Panc1 (cell line): ENCODE results near the gene TRPC3. TPM values are rescaled to one million over a fixed set of nuclear protein-coding genes. Genes with fewer than 3 reads are reported as not detected.

Experiments
- ATAC-seq: fragments of 200-7000 bp; cut with Tn5 transposase; 2 replicates; pipeline ENCODE4 v1.9.1; 2020; ENCODE audit warnings: mild to moderate bottlenecking, moderate library complexity
- BruUV-seq: library from RNA; stranded (reverse); fragments of 400-500 nt; replicated peaks from 2 replicates; lab custom pipeline; 2021; lab: Mats Ljungman, UMichigan
- CTCF ChIA-PET: fragments of 300-600 bp; sonication (Branson Sonifier 250); formaldehyde crosslinking; loops from one replicate; lab custom pipeline; 2022; ENCODE audit warnings: antibody characterized with exemption; lab: Charles Lee
- POLR2A ChIA-PET: fragments of 300-600 bp; sonication (Branson Sonifier 250); formaldehyde crosslinking; loops from one replicate; lab custom pipeline; 2022; ENCODE audit warnings: antibody characterized with exemption; lab: Charles Lee
- DNase-seq: peaks from one replicate; pipeline ENCODE4 v3.0.0-alpha.2; 2010; ENCODE audit warnings: low read depth, low spot score
- H3K27ac ChIP-seq: 2 replicates; pipeline ENCODE4 v1.5.1; 2011; ENCODE audit warnings: mild to moderate bottlenecking, low read length, inconsistent platforms
- H3K27me3 ChIP-seq: fragments of 200-500 bp; sonication (Bioruptor generic); 2 replicates; pipeline ENCODE4 v1.6.0; 2014; ENCODE audit warnings: low read length, inconsistent platforms; ENCODE audit not compliant: control insufficient read depth, insufficient read depth
- H3K36me3 ChIP-seq: fragments of 200-500 bp; sonication (Bioruptor generic); 2 replicates; pipeline ENCODE4 v1.5.1; 2014; ENCODE audit warnings: inconsistent platforms, mild to moderate bottlenecking, low read length, moderate library complexity; ENCODE audit not compliant: control insufficient read depth, insufficient read depth
- H3K4me1 ChIP-seq: 2 replicates; pipeline ENCODE4 v1.5.1; 2011; ENCODE audit warnings: inconsistent platforms, mild to moderate bottlenecking, low read length, moderate library complexity; ENCODE audit not compliant: control insufficient read depth, insufficient read depth
- H3K4me3 ChIP-seq, 2 experiments: 2 replicates each; pipeline ENCODE4 v1.5.1; 2011 to 2012; ENCODE audit warnings: low read depth in 2 of 2, low read length in 2 of 2, mild to moderate bottlenecking in 2 of 2, inconsistent platforms in 1 of 2, moderate library complexity in 1 of 2
- H3K9me3 ChIP-seq: fragments of 200-500 bp; sonication (Bioruptor generic); 2 replicates; pipeline ENCODE4 v1.5.1; 2014; ENCODE audit warnings: low read depth, mild to moderate bottlenecking, inconsistent platforms, low read length, moderate library complexity; ENCODE audit not compliant: control insufficient read depth, insufficient read depth
- CTCF ChIP-seq: fragments of 450-650 bp; IDR thresholded peaks from 2 replicates; pipeline ENCODE4 v1.5.1; 2017; ENCODE audit warnings: mild to moderate bottlenecking
- POLR2AphosphoS5 ChIP-seq: IDR thresholded peaks from 2 replicates; pipeline ENCODE4 v1.6.1; 2012; ENCODE audit warnings: mild to moderate bottlenecking, low read depth, low read length, moderate library complexity
- SIN3A ChIP-seq: IDR thresholded peaks from 2 replicates; pipeline ENCODE4 v1.6.1; 2012; ENCODE audit warnings: low read depth, mild to moderate bottlenecking, low read length, moderate library complexity, borderline replicate concordance; ENCODE audit not compliant: insufficient read depth
- TCF7L2 ChIP-seq: IDR thresholded peaks from 2 replicates; pipeline ENCODE4 v1.6.1; 2011; ENCODE audit warnings: mild to moderate bottlenecking, low read depth, low read length, inconsistent platforms
- in situ Hi-C: cut with HindIII; loops from 2 replicates; pipeline ENCODE4 v1.10.0; 2016; ENCODE audit warnings: low sequenced_read_pairs, low pct_unique_long_range_greater_than_20kb
- intact Hi-C: fragments of 100-400 bp; cut with micrococcal nuclease; formaldehyde crosslinking; loops from one replicate; pipeline ENCODE4 v1.10.0; 2022; ENCODE audit not compliant: unreplicated experiment
- total RNA-seq: library from RNA; stranded (reverse); gene quantifications from one replicate; pipeline ENCODE4 v1.2.1, GENCODE V29; 2021; ENCODE audit not compliant: unreplicated experiment
- TF ChIP-seq, protein P1 (sequence below), 2 experiments: IDR thresholded peaks; 2 replicates each; pipeline ENCODE4 v1.6.1; 2011 to 2012; ENCODE audit warnings: low read depth in 2 of 2, control low read depth in 1 of 2, low read length in 1 of 2, mild to moderate bottlenecking in 1 of 2, moderate library complexity in 1 of 2; ENCODE audit not compliant: insufficient read depth in 1 of 2

TRPC3 gene
- total RNA-seq, 1 experiment from 2014 or later, result 0.08 TPM

GRCh38 chr4:121950680-121951520, 960 bp downstream of the TRPC3 start:
- peak overlapping the region; percentile 32 to 56 for H3K4me3 ChIP-seq
- BruUV-seq, result no TSS peak
- ChIA-PET CTCF (no interaction called here), POLR2A (interaction anchor here (0.6 kb wide), 1 partner anchor 493 kb away, joined by 12 read pairs; no protein-coding TSS in a partner anchor)
- in situ Hi-C loops (no loop called here), intact Hi-C loops (no loop called here)
- no peaks in the 10 kb centered on the region for H3K9me3 ChIP-seq
- H3K36me3 ChIP-seq, result no peaks in the 10 kb centered on the region
- TF ChIP-seq, protein P1, sequence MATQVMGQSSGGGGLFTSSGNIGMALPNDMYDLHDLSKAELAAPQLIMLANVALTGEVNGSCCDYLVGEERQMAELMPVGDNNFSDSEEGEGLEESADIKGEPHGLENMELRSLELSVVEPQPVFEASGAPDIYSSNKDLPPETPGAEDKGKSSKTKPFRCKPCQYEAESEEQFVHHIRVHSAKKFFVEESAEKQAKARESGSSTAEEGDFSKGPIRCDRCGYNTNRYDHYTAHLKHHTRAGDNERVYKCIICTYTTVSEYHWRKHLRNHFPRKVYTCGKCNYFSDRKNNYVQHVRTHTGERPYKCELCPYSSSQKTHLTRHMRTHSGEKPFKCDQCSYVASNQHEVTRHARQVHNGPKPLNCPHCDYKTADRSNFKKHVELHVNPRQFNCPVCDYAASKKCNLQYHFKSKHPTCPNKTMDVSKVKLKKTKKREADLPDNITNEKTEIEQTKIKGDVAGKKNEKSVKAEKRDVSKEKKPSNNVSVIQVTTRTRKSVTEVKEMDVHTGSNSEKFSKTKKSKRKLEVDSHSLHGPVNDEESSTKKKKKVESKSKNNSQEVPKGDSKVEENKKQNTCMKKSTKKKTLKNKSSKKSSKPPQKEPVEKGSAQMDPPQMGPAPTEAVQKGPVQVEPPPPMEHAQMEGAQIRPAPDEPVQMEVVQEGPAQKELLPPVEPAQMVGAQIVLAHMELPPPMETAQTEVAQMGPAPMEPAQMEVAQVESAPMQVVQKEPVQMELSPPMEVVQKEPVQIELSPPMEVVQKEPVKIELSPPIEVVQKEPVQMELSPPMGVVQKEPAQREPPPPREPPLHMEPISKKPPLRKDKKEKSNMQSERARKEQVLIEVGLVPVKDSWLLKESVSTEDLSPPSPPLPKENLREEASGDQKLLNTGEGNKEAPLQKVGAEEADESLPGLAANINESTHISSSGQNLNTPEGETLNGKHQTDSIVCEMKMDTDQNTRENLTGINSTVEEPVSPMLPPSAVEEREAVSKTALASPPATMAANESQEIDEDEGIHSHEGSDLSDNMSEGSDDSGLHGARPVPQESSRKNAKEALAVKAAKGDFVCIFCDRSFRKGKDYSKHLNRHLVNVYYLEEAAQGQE (IDR thresholded peaks at IDR 0.05; ENCODE audit: insufficient read depth in 1 of 2, low read depth in 2 of 2, low read length in 1 of 2), result no peak
- TF ChIP-seq SIN3A (no peak), TCF7L2 (no peak), CTCF (no peak), POLR2AphosphoS5 (no peak)
- H3K27me3 ChIP-seq, result peaks cover 17% of the 10 kb centered on the region
- DNase-seq (no peak), ATAC-seq (peak; percentile 65)
- no peaks in the 10 kb centered on the region for H3K4me1 ChIP-seq
- H3K27ac ChIP-seq, result no peak overlapping the region

DNA sequence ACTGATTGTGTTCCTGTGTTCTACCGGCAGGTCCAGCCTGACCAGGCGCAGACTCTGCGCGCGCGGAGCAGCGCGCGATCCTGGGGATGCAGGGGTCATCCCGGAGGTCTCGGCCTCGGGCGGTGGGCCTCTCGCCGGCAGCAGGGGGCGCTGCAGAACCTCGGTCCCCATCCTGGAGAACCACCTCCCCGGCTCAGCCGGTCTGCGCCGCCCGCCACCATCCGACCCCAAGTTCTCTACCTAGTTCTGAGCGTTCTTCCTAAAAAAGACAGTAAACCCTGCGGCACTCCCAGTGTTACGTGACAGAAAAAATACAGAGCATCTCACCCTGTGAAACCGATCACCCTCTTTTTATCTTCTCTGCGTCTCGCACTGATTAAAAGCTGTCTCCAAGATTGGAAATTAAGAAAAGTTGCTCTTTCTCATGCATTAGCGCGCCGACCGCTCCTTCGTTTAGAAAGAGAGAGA, 1.6 kb downstream of the TRPC3 start:
- H3K4me1 ChIP-seq, result no peaks in the 10 kb centered on the region
- no peak overlapping the region for H3K27ac ChIP-seq
- peaks cover 17% of the 10 kb centered on the region for H3K27me3 ChIP-seq
- DNase-seq, result no peak
- peak; percentile 88 for ATAC-seq
- no peaks in the 10 kb centered on the region for H3K36me3 ChIP-seq
- intact Hi-C loops, result no loop called here
- ChIA-PET POLR2A (interaction anchor here (0.6 kb wide), 1 partner anchor 493 kb away, joined by 12 read pairs; no protein-coding TSS in a partner anchor), CTCF (no interaction called here)
- H3K9me3 ChIP-seq, result no peaks in the 10 kb centered on the region
- no TSS peak for BruUV-seq
- H3K4me3 ChIP-seq, result peak overlapping the region; percentile 32 to 56
- TF ChIP-seq TCF7L2 (no peak), CTCF (peak; percentile 82), POLR2AphosphoS5 (no peak), SIN3A (no peak)
- TF ChIP-seq, protein P1 (IDR thresholded peaks at IDR 0.05; ENCODE audit: insufficient read depth in 1 of 2, low read depth in 2 of 2, low read length in 1 of 2), result no peak
- in situ Hi-C loops, result no loop called here
